Ureter (tissue), 1 donor: ENCODE results near the gene RC3H1. TPM values are rescaled to one million over a fixed set of nuclear protein-coding genes. Genes with fewer than 3 reads are reported as not detected.
A peak's percentile ranks its signal among the peaks of the same experiment; 100 is the strongest.
"Not testable (repeated sequence)": the region's sequence is repeated elsewhere in the genome, so short reads cannot be mapped to it uniquely, and the experiment has no call there.

Source experiments
- DNase-seq: peaks from one replicate; pipeline ENCODE4 v3.0.0-alpha.2; 2020; ENCODE audit warnings: low spot score
- total RNA-seq: library from RNA; stranded (reverse); gene quantifications from one replicate; pipeline ENCODE4 v1.2.4, GENCODE V29; 2023
- donor health status: DM: yes; HTN: yes; CAD: no.

Gene RC3H1
- total RNA-seq, 1 donor from 2014 or later = 49.1 TPM

DNA sequence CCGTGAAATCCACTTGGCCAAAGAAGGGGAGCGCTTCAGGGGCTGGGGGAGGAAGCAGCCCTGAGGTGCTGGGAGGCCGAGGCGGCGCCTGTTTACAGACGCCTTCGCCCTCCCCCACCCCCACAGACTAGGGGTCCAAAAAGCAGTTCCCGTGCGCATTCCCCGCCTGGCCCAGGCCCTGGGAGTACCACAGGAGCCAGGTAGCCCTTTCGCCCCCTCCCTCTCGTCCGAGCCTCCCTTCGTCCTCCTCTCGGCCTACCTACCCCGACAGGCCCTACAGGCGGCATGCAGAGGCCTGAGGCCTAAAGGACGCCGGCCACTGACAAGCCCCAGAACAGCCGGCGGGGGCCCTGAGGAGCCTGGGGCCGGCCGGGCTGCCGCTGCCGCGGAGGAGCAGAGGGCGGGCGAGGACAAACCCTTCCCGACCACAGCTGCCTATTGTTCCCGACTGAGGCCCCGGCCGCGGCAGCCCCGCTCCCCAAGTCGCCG, 522 bp downstream of the RC3H1 start:
- peak; percentile 57 for DNase-seq

DNA sequence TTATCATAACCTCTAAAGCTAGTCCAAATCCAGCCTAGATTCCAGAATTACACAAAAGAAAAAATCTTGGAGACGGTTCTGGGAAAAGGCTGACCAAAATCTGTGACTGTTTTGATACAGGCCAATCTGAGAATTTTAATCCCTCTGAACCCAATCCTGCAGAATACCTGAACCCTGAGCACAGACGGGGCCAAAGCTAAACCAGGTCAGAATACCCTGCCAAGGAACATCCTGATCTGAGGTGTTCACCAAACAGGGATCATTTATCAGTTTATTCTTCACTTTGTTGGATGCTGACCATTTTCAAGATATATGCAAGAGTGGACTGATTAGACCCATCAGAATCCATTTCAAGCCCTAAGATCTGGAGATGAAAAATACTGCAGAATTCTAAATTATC, 3.6 kb downstream of the RC3H1 start:
- no peak for DNase-seq

DNA sequence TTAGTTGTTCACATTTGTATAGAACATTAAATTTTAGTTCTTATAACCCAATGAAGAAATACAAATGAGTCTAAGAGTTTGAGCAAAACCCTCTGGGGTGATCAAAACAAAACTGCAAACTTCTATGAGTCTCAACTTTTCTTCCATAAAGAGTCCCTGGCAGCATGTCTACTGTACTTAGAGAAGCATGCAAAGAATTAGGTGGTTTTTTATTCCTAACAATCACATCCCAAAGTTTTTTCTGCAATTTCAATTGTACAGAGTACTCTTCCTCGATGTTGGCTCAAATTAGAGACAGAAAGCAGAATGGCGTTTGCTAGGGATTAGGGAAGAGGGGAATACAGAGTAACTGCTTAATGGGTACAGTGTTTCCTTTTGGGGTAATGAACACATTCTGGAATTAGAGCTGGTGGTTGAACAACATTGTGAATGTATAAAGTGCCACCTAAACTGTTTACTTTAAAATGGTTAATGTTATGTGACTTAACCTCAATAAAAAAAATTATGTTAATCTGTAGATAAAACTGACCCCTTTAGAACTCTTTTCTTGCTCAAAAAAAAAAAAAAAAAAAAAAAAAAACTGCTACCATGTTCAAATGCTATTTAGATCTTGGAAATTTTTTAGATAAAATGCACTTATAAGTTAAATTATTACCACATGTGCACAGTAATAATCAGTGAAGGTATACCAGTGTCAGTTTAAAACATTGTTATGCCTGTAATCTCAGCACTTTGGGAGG, 4.8 kb downstream of the RC3H1 start:
- no peak for DNase-seq

DNA sequence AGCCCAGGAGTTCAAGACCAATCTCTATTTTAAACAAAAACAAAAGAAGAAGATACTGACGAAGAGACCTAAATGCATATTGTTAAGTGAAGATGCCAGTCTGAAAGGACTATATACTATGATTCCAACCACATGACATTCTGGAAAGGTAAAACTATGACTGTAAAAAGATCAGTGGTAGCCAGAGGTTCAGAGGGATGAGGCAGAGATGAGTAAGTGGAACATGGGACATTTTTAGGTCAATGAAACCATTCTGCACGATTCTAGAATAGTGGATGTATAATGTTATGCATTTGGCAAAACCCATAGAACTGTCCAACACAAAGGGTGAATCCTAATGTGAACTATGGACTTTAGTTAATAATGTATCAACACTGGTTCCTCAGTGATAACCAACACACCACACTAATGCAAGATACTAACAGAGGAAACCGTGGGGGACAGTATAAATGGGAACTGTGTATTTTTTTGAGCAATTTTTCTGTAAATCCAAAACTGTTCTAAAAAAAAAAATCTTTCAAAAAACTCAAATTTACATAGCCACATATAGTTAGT, 8.2 kb downstream of the RC3H1 start:
- DNase-seq = no peak

DNA sequence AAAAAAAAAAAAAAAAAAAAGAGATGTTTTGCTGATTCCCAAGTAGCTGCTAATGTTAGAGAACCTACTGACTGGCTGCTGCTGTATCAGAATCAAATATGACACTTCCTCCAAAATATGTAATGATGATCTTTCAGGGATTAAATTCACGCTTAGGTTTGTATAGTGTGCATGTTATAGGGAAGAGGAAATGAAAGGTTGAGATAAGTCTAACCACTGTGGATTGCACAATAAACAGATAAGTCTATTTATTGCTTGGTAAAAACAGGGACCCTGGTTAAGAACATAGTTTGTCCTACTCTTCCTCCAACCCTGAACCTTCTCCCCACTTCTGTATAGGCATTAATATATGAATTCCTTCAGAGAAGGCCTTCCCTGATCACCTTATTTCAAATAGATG, 13.2 kb downstream of the RC3H1 start:
- no peak for DNase-seq

DNA sequence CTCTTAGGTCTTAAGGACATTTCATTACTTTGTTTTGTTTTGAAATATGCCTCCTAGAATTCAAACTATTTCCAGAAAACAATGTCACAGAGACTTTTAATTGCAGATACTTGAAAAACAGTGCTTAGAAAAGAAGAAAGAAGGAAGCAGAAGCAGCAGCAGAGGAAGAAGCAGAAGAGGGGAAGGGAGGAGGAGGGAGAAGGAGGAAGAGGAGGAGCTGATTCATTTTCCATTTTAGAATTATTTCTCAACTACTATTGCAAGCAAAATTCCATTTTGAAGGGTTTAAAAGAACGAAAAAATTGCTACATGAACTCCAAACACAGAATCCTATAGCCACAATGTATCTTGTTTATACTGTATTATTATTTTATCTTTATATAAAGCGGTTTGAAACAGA, 13.9 kb downstream of the RC3H1 start:
- DNase-seq = no peak

DNA sequence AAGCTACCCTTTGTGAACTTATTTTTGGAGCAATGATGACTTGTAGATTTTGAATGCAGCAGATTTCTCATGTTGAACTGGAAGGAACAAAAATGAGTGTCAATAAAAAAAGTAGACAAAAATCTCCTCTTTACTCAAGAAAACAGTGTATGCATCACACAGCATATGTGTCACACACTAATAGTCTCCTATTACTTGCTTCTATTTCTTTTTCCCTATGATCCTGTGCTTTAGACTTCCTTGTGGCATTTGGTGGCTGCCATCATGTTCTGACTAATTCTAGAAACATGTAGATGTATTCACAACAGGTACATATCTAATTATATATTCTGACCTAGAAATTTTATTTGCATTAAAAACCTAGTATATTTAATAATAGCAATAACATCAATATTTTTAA, 14.3 kb downstream of the RC3H1 start:
- no peak for DNase-seq

DNA sequence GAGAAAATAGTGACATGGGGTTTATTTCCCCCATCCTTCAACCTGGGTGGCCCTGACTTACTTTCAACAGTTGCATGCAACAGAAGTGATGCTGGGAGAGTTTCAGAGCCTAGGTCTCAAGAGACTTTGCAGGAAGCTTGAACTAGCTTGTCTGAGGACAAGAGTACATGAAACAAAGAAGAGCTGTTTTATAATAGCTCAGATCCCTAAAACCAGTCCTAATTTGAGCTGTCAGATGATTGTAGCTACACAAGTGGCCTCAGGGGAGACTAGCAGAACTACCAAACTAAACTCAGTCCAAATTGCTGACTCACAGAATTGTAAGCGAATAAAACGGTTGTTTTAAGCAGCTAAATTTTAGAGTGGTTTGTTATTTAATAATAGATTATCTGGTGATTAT, 17.1 kb downstream of the RC3H1 start:
- no peak for DNase-seq

DNA sequence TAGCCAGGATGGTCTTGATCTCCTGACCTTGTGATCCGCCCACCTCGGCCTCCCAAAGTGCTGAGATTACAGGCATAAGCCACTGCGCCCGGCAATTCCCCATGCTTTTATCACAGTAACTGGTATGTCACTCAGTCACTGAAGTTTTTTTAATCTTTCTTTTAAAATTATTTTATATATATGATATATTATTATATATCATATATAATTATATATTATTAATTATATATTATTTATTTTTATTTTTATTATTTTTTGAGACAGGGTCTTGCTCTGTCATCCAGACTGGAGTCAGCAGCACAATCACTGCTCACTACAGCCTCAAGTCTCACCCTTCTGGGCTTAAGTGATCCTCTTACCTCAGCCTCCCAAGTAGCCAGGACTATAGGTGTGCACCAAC, 18.3 kb downstream of the RC3H1 start:
- DNase-seq = no peak

DNA sequence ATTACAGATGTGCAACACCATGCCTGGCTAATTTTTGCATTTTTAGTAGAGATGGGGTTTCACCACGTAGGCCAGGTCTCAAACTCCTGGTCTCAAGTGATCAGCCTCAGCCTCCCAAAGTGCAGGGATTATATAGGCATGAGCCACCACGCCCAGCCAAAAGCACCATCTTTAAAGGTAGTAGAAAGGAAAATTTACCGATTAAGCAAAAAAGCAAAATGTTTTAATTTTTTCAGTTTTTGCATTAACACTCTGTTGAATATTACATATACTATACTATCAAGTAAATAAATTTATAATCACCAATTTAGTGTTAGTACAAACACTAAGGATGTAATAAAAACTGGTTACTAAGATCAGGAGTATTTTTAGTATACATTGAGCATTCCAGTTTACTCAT, 20.6 kb downstream of the RC3H1 start:
- DNase-seq = no peak

DNA sequence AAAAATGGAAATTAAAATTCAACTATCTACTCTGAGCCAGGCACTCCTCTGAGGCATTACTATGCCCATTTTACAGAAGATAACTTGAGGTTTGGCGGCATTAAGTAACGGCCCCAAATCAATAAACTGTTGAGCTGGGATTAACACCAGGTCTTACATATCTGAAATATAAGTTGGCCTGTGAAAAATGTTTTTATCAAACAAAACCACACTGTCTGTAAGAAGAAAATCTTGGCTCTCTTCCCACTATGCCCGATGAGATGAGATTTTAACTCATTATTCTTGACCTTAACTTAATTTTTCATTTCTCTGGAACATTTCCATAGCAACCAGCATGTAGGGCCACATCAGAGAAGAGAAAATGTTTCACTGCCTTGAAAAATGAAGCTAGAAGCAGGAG, 21.8 kb downstream of the RC3H1 start:
- no peak for DNase-seq

DNA sequence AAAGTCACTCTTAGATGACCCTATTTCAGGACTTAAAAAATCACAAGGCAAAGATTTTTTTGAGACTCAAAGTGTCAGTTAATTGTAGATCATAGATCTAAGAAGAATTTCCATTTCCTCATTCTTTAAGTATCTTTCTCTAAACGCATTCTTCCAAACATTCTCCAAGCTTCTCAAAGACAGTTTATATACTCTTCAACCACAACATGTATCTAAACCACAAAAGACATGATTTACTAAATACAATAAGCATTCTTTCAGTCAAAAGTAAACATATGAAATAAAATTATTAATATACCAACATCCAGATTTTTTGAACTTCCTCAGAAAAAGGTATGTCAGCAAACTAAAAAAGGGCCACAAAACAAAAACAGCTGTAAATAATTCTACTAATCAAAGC, 24.4 kb downstream of the RC3H1 start:
- no peak for DNase-seq

DNA sequence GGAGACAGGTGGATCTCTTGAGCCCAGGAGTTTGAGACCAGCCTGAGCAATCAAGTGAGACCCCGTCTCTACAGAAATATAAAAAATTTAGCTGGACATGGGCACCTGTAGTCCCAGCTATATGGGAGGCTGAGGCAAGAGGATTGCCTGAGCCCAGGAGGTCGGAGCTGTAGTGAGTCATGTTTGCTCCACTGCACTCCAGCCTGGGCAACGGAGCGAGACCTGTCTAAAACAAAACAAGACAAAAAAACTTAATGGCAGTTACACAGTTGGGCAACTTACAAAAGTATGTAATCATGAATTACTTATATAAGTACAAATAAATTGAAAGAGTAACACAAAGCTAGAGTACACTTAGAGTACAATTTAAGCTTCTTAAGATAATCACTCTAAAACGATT, 25.2 kb downstream of the RC3H1 start:
- DNase-seq = no peak

DNA sequence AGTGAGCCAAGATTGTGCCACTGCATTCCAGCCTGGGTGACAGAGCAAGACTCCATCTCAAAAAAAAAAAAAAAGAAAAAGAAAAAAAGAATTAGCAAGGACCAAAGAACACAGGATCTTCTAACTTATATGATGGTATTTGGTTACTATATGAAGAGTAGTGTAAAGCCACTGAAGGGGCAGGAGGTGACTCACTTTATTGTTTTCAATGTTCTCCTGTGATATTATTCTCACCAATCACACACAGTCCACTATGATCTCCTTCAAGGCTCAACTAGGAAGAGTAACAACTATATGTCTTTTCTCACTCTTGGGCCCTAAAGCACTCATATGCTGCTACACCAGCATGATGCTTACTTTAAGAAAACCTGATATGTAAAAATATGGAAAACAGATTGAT, 26.7 kb downstream of the RC3H1 start:
- no peak for DNase-seq

DNA sequence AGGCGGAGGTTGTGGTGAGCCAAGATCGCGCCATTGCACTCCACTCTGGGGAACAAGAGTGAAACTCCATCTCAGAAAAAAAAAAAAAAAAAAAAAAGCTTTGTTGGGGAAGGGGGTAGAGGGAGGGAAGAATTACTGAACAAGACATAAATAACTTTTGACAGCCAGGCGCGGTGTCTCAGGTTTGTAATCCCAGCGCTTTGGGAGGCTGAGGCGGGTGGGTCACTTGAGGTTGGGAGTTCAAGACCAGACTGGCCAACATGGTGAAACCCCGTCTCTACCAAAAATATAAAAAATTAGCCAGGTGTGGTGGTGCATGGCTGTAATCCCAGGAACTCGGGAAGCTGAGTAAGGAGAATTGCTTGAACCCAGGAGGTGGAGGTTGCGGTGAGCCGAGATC, 28.2 kb downstream of the RC3H1 start:
- not testable (repeated sequence) for DNase-seq

DNA sequence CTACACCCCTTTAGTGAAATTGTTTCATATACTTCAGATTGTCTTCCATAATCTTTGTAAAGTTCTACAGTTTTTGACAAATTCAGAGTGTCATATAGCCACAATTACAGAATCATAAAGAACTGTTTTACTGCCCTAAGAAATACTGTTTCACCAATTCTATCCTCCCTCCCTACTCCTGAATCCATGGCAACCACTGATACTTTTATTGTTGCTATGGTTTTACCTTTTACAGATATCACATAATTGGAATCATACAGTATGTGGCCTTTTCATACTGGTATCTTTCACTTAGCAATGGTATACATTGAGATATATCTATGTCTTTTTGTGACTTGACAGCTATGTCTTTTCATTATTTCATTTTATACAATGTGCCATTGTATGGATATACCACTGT, 34.1 kb downstream of the RC3H1 start:
- no peak for DNase-seq

DNA sequence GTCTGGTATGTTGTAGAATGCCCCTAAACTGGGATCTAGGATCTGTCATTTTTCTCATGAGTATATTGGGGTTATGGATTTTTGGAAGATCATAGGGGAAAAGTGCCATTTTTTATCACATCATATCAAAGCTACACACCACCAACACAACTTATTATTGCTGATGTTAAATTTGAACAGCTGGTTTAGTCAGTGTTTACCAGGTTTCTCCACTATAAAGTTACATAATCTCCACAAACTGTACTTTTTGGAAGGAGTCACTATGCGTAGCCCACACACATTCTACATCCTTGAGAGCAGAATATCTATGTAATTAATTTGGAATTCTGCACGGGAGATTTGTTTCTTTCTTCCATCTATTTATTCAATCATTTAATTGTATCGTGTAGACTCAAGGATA, 35.2 kb downstream of the RC3H1 start:
- no peak for DNase-seq

DNA sequence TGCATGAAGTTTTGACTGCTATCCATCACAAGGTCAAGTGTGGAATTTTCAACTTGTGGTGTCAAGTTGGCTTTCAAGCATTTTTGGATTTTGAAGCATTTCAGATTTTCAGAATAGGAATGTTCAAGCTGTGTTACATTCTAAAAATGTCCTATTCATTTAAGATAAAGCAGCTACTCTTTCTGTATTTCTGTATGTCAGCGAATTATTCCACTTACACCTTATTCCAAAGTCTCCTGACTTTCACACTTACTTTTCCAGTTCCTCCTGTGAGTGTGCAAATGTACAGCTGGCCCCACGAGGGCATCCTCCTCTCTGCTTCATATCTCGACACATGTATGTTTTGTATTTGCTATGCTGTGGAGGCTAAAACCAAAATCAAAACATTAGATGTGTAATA, 51.9 kb downstream of the RC3H1 start:
- no peak for DNase-seq

DNA sequence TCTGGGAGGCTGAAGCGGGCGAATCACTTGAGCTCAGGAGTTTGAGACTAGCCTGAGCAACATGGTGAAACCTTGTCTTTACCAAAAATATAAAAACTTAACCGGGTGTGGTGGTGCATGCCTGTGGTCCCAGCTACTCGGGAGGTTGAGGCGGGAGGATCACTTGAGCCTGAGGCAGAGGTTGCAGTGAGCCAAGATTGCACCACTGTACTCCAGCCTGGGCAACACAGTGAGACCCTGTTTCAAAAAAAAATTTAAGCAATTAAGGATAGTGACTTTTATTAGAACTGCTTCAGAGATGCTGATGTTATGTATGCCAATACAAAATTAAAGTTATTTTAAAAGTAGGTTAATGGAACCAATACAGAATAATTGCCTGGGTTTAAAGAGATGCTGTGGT, 56.3 kb downstream of the RC3H1 start:
- not testable (repeated sequence) for DNase-seq

DNA sequence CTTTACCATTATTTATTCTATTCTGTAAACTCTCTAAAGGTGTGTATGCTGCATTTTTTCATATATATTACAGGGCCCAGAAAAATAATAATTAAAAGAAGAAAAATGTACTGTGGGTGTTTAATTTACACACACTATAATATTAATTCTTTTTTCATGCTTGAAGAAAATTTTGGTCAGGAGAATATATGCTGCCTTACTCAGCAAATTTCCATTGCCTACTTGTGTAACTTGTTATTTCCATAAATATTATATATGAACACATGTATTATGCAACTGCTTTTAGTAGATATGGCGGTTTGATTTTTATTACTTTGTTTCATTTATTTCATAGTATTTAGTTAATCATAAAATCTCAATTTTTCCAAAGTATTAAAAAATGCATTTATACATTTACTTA, 58.7 kb downstream of the RC3H1 start:
- DNase-seq = no peak

DNA sequence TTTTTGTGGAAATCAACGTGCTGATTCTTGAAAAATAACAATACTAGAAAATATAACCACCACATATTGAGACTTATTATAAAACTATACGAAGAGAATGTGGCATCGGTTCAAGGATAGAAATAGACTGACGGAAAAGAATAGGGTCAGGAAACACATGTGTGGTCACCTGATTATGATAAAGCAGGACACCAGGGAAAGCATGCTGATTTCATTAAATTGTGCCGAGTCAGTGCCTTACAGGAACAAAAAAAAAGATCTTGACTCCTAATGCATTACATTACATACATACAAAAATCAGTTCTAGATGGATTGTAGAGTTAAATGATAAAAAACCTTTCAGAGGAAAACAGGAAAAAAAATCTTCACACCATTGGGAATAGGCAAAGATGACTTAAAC, 61.5 kb downstream of the RC3H1 start:
- no peak for DNase-seq

DNA sequence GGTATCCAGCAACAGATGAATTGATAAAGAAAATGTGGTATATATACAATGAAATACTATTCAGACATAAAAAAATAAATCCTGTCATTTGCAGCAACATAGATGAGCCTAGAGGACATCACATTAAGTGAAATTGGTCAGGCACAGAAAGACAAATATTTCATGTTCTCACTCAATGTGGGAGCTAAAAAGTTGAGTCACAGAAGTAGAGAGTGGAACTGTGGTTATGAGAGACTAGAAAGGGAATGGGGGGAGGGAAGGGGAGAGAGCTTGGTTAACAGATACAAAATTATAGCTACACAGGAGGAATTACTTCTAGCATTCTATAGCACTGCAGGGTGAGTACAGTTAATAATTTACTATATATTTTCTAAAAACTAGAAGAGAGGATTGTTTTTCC, 68.0 kb downstream of the RC3H1 start:
- no peak for DNase-seq

DNA sequence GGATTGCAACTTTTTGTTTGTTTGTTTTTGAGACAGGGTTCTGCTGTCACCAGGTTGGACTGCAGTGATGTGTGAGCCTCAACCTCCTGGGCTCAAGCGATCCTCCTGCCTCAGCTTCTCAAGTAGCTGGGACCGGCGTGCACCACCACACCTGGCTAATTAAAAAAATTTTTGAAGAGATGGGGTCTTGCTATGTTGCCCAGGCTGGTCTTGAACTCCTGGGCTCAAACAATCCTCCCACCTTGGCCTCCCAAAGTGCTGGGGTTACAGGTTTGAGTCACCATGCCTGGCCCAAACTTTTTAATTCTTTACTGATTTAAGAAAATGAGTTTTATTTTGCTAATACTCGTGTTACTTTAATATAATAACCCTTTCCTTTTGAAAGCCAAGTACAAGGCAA, 73.6 kb downstream of the RC3H1 start:
- no peak for DNase-seq

DNA sequence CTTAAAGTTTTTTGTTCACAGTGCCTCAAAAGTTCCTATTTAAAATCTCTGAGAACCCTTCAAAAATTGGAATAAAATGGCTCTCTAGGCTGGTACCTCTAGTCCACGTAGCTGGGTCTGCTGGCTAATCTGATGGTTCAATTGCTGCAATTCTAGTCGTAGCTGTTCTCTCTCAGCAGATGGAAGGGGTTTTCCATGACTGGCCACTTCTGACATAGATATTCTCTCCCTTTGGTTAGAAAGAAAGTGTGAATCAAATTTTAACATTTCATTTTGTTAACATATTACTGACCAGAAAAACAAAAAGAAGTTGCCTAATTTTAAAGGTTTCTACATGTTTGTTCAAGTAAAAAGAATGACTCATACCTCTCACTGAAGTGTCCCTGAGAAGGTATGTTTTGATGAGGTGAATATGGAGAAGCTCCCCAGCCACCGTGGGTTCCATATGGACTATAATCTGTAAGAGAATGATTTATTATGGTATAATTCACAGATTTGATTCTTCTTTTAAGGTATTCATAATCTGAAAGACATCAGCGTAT, 75.7 kb downstream of the RC3H1 start:
- DNase-seq = no peak
